GM10266 (cell line): ENCODE data around the gene TMEM50B.
"Not testable (repeated sequence)": the region's sequence is repeated elsewhere in the genome, so short reads cannot be mapped to it uniquely, and the experiment has no call there.

ENCODE experiments used
- DNase-seq: peaks from one replicate; pipeline ENCODE4 v3.0.0; 2012; ENCODE audit errors: extremely low spot score
- TF ChIP-seq, protein P1 (sequence below): IDR thresholded peaks from 2 replicates; pipeline ENCODE4 v1.5.1; 2012; ENCODE audit warnings: mild to moderate bottlenecking, low read depth; ENCODE audit not compliant: control insufficient read depth, insufficient read depth; ENCODE audit errors: missing control alignments

The TMEM50B gene

GRCh38 chr21:33452362-33452761, 27.4 kb downstream of the TMEM50B start:
- no peak for DNase-seq
- TF ChIP-seq, protein P1, sequence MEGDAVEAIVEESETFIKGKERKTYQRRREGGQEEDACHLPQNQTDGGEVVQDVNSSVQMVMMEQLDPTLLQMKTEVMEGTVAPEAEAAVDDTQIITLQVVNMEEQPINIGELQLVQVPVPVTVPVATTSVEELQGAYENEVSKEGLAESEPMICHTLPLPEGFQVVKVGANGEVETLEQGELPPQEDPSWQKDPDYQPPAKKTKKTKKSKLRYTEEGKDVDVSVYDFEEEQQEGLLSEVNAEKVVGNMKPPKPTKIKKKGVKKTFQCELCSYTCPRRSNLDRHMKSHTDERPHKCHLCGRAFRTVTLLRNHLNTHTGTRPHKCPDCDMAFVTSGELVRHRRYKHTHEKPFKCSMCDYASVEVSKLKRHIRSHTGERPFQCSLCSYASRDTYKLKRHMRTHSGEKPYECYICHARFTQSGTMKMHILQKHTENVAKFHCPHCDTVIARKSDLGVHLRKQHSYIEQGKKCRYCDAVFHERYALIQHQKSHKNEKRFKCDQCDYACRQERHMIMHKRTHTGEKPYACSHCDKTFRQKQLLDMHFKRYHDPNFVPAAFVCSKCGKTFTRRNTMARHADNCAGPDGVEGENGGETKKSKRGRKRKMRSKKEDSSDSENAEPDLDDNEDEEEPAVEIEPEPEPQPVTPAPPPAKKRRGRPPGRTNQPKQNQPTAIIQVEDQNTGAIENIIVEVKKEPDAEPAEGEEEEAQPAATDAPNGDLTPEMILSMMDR, result no peak

DNA sequence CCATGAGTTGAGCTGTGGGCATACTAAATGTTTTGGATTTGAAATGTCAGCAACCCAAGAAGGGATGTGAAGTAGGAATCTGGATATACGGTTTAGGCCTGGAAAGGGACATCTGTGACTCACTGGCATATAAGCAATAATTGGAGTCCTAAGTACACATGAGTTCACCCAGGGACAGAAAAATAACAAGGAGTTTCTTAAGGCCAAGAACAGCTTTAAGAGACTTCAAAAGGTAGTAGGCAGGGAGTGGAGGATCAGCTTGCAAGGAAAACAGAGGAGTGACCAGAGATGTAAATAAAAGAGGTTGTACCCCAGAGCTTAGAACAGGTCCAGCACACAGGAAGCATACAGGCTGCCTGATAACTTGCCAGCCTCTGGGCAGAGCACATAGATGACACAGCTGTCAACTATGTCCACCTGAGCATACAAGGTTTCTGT, 28.1 kb downstream of the TMEM50B start:
- TF ChIP-seq, protein P1, result no peak
- DNase-seq, result no peak

DNA sequence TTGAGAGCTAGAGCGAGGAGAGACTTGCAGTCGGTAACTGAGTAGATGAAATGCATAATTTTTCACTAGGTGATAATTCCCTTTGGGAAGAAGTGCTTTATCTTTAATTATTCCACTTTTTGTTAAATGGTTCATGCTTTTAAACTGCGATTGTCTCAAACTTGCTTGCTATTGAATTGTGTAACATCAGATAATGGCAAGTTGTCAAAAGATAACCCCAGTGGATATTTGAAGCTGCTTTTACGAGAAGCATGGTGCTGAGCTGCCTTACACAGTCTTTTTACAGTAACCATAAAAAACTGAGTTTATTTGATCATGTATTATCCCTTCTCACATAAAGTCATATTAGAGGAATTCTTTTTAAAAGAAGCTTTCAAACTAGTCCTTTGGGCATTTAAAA, 30.2 kb downstream of the TMEM50B start:
- DNase-seq, result no peak
- TF ChIP-seq, protein P1, result no peak

DNA sequence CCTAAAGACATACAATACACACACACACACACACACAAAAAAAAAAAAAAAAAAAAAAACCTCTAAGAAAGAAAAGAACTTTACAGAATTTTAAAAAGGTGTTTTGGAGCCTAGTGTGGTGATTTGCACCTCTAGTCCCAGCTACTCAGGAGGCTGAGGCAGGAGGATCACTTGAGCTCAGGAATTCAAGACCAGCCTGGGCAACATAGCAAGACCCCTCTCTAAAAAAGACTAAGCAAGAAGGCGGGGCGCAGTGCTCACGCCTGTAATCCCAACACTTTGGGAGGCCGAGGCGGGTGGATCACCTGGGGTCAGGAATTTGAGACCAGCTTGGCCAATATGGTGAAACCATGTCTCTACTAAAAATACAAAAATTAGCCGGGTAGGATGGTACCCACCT, 33.2 kb downstream of the TMEM50B start:
- not testable (repeated sequence) for DNase-seq

GRCh38 chr21:33444499-33444898, 35.3 kb downstream of the TMEM50B start:
- TF ChIP-seq, protein P1, result no peak
- no peak for DNase-seq

GRCh38 chr21:33443194-33443593, 36.6 kb downstream of the TMEM50B start:
- TF ChIP-seq, protein P1, result no peak
- DNase-seq, result no peak

DNA sequence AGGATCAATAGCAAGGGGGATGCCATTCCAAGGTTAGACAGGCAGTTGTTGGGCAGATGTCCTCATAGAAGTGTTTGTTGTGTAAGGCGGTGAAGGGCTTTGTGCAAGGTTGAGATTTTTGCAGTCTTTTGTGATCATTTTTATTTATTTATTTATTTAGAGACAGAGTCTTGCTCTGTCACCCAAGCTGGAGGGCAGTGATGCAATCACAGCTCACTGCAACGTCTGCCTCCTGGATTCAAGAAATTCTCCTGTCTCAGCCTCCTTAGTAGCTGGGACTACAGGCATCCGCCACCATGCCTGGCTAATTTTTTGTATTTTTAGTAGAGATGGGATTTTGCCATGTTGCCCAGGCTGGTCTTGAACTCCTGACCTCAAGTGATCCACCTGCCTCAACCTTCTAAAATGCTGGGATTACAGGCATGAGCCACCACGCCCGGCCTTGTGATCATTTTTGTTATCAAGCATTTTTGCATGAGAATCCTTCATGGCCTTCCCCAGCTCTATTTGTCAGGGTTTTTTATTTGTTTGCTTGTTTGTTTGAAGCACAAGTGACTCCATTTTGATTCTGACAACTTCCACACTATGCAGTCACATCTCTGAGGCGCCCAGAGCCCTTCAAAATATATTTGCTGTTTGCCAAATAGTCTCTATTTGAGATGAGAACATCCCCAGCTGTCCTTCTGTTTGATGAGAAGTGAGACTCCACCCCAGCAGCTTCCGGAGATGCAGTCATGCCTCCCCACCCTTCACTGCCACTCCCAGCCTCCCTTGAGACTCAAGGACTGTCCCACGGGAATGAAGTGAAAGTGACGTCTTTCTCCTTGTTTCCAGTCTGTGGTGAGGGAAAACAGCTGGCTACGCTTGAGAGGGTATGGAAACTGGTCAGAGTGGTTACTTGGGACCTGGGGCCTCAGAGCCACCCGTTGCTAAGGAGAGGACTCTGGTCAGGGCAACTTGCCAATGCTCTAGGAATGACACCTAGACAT, 38.0 kb downstream of the TMEM50B start:
- DNase-seq, result peak; percentile 71
- TF ChIP-seq, protein P1, result no peak

DNA sequence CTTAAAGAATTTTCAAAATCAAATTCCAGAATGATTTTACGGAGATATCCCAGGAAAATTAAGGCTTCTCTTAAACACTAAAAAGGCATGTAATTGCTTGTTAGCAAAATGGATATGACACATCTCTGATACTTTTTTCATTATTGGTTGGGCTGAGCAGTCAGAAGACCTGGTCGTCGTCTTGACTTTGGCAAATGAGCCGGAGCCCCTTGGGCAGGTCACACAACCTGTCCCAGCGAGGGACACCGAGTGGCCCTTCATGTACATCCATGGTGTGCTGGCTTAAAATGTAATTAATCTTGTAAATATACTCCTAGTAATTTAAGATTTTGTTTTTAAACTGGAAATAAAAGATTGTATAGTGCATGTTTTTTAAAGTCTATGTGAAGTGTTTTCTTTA, 42.6 kb downstream of the TMEM50B start:
- TF ChIP-seq, protein P1, result no peak
- DNase-seq, result no peak
